Measurements from ENCODE around the gene CAT. TPM values are rescaled to one million over a fixed set of nuclear protein-coding genes. Genes with fewer than 3 reads are reported as not detected.

Gene CAT
- total RNA-seq, 1 experiment from 2014 or later = 26.6 TPM

GRCh38 chr11:34508524-34508923 is 69.8 kb downstream of the CAT start:
- POLR2A ChIA-PET (ENCODE audit: low non-redundant PET) = no interaction called here
- peak; percentile 60 for DNase-seq (ENCODE audit: low spot score)
- Histone ChIP-seq H3K4me1 (ENCODE audit: insufficient read depth, low read length, poor library complexity, severe bottlenecking) (no peaks in the 10 kb centered on the region), H3K4me3 (ENCODE audit: low read depth, low read length, poor library complexity, severe bottlenecking) (no peak overlapping the region), H3K27me3 (replicated peaks; ENCODE audit: insufficient read depth, low read depth, low read length, poor library complexity) (no peaks in the 10 kb centered on the region), H3K27ac (ENCODE audit: low read depth, low read length, poor library complexity, severe bottlenecking) (no peak overlapping the region), H3K36me3 (ENCODE audit: insufficient read depth, low read length, poor library complexity, severe bottlenecking) (no peaks in the 10 kb centered on the region), H3K9me3 (ENCODE audit: low read depth, low read length, poor library complexity, severe bottlenecking) (no peaks in the 10 kb centered on the region)
- intact Hi-C loops (cut with micrococcal nuclease; ENCODE audit: unreplicated experiment) = no loop called here
- no TSS peak for BruUV-seq (replicated peaks)
- TF ChIP-seq EZH2 (IDR thresholded peaks at IDR 0.05; ENCODE audit: borderline replicate concordance, low read depth, low read length, poor library complexity, severe bottlenecking) (no peak), CTCF (conservative IDR thresholded peaks at IDR 0.05; ENCODE audit: low read depth, low read length) (no peak)
- CTCF ChIA-PET = no interaction called here

GRCh38 chr11:34509336-34509876 is 70.7 kb downstream of the CAT start:
- ChIA-PET CTCF (no interaction called here), POLR2A (ENCODE audit: low non-redundant PET) (no interaction called here)
- no peaks in the 10 kb centered on the region for H3K9me3 ChIP-seq (ENCODE audit: low read depth, low read length, poor library complexity, severe bottlenecking)
- H3K4me1 ChIP-seq (ENCODE audit: insufficient read depth, low read length, poor library complexity, severe bottlenecking) = no peaks in the 10 kb centered on the region
- no peak for TF ChIP-seq CTCF (conservative IDR thresholded peaks at IDR 0.05; ENCODE audit: low read depth, low read length)
- TF ChIP-seq EZH2 (IDR thresholded peaks at IDR 0.05; ENCODE audit: borderline replicate concordance, low read depth, low read length, poor library complexity, severe bottlenecking) = no peak
- BruUV-seq (replicated peaks) = no TSS peak
- intact Hi-C loops (cut with micrococcal nuclease; ENCODE audit: unreplicated experiment) = no loop called here
- no peak overlapping the region for H3K27ac ChIP-seq (ENCODE audit: low read depth, low read length, poor library complexity, severe bottlenecking)
- H3K36me3 ChIP-seq (ENCODE audit: insufficient read depth, low read length, poor library complexity, severe bottlenecking) = no peaks in the 10 kb centered on the region
- no peak overlapping the region for H3K4me3 ChIP-seq (ENCODE audit: low read depth, low read length, poor library complexity, severe bottlenecking)
- H3K27me3 ChIP-seq (replicated peaks; ENCODE audit: insufficient read depth, low read depth, low read length, poor library complexity) = no peaks in the 10 kb centered on the region
- no peak for DNase-seq (ENCODE audit: low spot score)

GRCh38 chr11:34510218-34510617 is 71.5 kb downstream of the CAT start:
- ChIA-PET POLR2A (ENCODE audit: low non-redundant PET) (no interaction called here), CTCF (no interaction called here)
- Histone ChIP-seq H3K27me3 (replicated peaks; ENCODE audit: insufficient read depth, low read depth, low read length, poor library complexity) (no peaks in the 10 kb centered on the region), H3K4me1 (ENCODE audit: insufficient read depth, low read length, poor library complexity, severe bottlenecking) (no peaks in the 10 kb centered on the region), H3K27ac (ENCODE audit: low read depth, low read length, poor library complexity, severe bottlenecking) (no peak overlapping the region), H3K4me3 (ENCODE audit: low read depth, low read length, poor library complexity, severe bottlenecking) (no peak overlapping the region), H3K36me3 (ENCODE audit: insufficient read depth, low read length, poor library complexity, severe bottlenecking) (no peaks in the 10 kb centered on the region), H3K9me3 (ENCODE audit: low read depth, low read length, poor library complexity, severe bottlenecking) (no peaks in the 10 kb centered on the region)
- no peak for DNase-seq (ENCODE audit: low spot score)
- no peak for TF ChIP-seq EZH2 (IDR thresholded peaks at IDR 0.05; ENCODE audit: borderline replicate concordance, low read depth, low read length, poor library complexity, severe bottlenecking)
- no TSS peak for BruUV-seq (replicated peaks)
- intact Hi-C loops (cut with micrococcal nuclease; ENCODE audit: unreplicated experiment) = loop anchor here (5.0 kb wide), 1 partner anchor 902 kb away; no protein-coding TSS in a partner anchor

- Histone ChIP-seq H3K36me3 (ENCODE audit: insufficient read depth, low read length, poor library complexity, severe bottlenecking) (no peaks in the 10 kb centered on the region), H3K27ac (ENCODE audit: low read depth, low read length, poor library complexity, severe bottlenecking) (no peak overlapping the region), H3K27me3 (replicated peaks; ENCODE audit: insufficient read depth, low read depth, low read length, poor library complexity) (no peaks in the 10 kb centered on the region), H3K4me3 (ENCODE audit: low read depth, low read length, poor library complexity, severe bottlenecking) (no peak overlapping the region), H3K4me1 (ENCODE audit: insufficient read depth, low read length, poor library complexity, severe bottlenecking) (no peaks in the 10 kb centered on the region), H3K9me3 (ENCODE audit: low read depth, low read length, poor library complexity, severe bottlenecking) (no peaks in the 10 kb centered on the region)
- POLR2A ChIA-PET (ENCODE audit: low non-redundant PET) = no interaction called here
- no peak for DNase-seq (ENCODE audit: low spot score)
- CTCF ChIA-PET = no interaction called here
- intact Hi-C loops (cut with micrococcal nuclease; ENCODE audit: unreplicated experiment) = loop anchor here (5.0 kb wide), 1 partner anchor 902 kb away; no protein-coding TSS in a partner anchor
- no TSS peak for BruUV-seq (replicated peaks)
- no peak for TF ChIP-seq CTCF (conservative IDR thresholded peaks at IDR 0.05; ENCODE audit: low read depth, low read length)
- TF ChIP-seq EZH2 (IDR thresholded peaks at IDR 0.05; ENCODE audit: borderline replicate concordance, low read depth, low read length, poor library complexity, severe bottlenecking) = no peak
These were observed 71.9 kb downstream of the CAT start for GRCh38 chr11:34510673-34511072.
